Astrocyte of the hippocampus (primary cell): ENCODE data around the gene CCDC190.
A peak's percentile ranks its signal among the peaks of the same experiment; 100 is the strongest.
"Not testable (repeated sequence)": the region's sequence is repeated elsewhere in the genome, so short reads cannot be mapped to it uniquely, and the experiment has no call there.

Experiments used
- DNase-seq: peaks from one replicate; pipeline ENCODE4 v3.0.0; 2011; ENCODE audit warnings: low read depth, low spot score

CCDC190 gene

DNA sequence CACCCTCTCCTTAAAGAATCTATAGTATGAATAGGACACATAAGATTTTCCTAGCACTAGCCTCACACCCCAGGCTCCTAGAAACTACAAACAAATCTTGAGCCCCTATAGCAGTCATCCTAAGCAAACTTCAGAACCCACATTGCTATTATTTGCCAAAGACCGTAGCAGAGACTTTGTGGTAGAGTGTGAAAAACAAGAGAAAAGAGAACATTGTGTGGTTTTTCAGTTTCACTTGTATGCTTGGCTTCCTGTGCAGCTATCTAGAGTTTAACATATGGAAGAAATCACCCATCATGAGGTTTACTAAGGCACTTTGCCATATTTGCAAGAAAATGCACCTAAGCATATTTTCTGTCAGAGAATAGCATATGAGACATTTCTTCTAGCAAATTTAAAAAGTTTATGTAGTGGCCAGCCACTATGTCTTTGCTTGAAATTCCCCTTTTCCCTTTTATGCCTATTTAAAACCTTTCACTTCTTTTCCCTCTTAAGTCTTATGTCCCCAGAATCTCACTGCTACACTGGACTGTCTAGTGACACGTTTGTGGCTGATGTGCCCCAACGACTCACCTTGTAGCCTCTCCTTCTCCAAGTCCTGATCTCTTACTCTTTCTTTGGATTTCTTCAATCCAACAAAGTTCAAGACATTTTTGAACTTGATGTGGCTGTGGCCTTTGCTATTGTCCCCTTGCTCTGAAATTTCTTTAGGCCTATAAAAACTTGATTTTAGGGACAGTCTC, 25.6 kb downstream of the CCDC190 start:
- DNase-seq = no peak

- no peak for DNase-seq
Observed at GRCh38 chr1:162832470-162832869, 28.5 kb downstream of the CCDC190 start.

GRCh38 chr1:162829268-162829667, 31.7 kb downstream of the CCDC190 start:
- DNase-seq = no peak

GRCh38 chr1:162823771-162824525, 37.0 kb downstream of the CCDC190 start:
- peak; percentile 18 for DNase-seq

DNA sequence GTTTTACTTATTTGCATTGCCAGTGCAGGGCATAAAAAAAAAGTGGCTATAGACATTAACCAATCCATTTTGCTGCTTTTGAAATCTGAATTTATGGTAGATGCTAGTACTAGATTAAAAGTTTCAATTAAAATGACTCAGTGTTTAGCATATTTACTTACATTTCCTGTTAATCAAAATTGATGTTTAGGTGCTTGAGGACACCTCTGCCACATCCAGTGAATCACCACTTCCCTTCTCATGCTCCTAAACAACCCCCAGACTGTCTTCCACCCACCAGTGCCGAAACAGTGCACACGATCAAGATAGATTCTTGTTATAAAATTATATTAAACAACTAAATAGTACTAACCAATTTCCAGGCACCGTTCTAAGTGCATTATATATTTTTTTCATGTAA, 37.7 kb downstream of the CCDC190 start:
- no peak for DNase-seq

DNA sequence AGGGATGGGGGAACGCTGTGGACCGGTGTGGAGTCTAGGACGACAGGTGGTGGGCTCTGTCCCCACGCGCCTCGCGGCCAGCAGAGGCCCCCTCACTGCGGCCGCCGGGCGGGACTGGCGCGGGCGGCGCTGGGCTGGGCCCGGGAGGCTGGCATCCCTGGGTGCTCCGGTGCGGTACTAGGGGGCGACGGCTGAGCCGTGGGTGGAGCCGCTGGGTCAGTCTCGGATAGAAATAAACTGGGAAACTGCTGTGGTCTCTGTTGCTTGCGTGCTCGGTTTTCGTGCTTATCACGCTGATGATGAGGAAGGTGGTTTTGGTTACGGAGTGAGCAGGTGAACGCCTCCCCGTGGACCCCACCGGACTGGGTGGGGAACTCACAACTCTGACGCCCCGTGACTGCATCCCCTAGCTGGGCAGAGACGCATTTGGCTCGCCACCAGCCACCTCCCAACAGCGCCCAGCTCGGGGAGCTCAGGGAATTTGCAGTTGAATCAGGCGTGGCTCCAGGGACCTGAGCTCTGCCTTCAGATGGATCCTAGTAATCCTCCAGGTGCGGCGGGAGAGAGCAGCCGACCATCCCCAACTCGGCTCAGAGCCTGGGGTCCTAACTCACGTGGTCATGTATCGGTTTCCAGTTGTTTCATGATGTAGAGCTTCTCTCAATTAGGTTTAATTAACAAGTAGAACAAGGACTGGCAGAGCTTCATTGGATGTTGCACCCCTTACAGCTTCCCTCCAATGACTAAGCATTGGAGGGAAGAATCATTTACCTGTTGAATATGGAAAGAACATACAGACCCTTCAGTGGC, 38.4 kb downstream of the CCDC190 start:
- DNase-seq = peak; percentile 45

DNA sequence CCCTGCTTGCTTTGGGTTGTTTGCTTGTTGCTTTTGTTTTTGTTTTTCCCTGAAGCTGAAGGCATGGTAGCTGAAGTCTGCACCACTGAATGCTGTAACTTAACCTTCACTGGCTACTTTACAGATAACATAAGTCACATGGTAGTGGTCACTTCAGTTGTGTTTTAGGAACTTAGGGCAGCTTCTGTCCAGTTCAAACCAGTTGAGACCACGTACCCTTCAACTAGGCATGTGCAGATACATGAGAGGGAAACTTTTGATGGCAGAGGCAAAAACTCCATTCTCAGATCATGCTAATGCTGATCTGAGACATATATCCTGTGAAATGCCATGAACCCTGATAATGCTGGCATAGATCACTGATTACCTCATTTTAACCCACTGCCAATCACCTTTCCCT, 42.3 kb downstream of the CCDC190 start:
- not testable (repeated sequence) for DNase-seq

DNA sequence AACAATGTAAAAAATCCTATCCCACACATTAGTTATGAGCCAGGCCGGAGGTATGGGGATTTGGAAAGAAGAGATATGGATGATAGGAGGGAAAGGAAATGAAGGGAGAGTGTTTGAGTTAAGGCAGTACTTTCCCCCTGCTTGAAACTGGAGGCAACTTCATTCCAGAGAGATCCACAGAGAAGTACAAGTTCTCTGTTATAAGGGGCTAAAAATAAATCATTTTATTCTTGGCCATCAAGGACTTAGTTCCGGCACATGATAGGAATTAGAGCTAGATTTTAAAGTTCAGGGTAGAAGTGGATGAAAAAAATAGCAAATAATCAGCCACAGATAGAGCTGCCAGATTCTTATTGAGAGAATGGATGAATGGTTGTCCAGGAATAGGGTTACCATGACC, 42.8 kb downstream of the CCDC190 start:
- DNase-seq = not testable (repeated sequence)

GRCh38 chr1:162812357-162812756, 48.6 kb downstream of the CCDC190 start:
- not testable (repeated sequence) for DNase-seq

GRCh38 chr1:162807503-162807902, 53.5 kb downstream of the CCDC190 start:
- DNase-seq = not testable (repeated sequence)
